ENCODE results near the gene OLFM1. TPM values are rescaled to one million over a fixed set of nuclear protein-coding genes. Genes with fewer than 3 reads are reported as not detected.

Gene OLFM1
- polyA plus RNA-seq, 1 donor (not counting 4 experiments of a cell fraction or from before 2014, with no cell fraction given) = 0.25 TPM

- DNase-seq (ENCODE audit: low read depth, low spot score) = no peak
- dilution Hi-C loops (cut with MboI; ENCODE audit: extremely low pct_ligation_motif_present, low sequenced_read_pairs) = no loop called here
Observed at GRCh38 chr9:135051316-135052038, 36.0 kb upstream of the OLFM1 start.

GRCh38 chr9:135053133-135053532 lies 34.3 kb upstream of the OLFM1 start:
- Histone ChIP-seq H3K36me3 (ENCODE audit: control insufficient read depth in 2 of 2, extremely low read depth in 1 of 2, insufficient read depth in 2 of 2, low read length in 2 of 2) (no peaks in the 10 kb centered on the region), H2AFZ (ENCODE audit: control insufficient read depth, low read length) (no peak overlapping the region), H4K20me1 (ENCODE audit: control insufficient read depth, extremely low read depth, insufficient read depth, low read length) (no peaks in the 10 kb centered on the region), H3K27me3 (ENCODE audit: control insufficient read depth, extremely low read depth, insufficient read depth, low read length) (no peaks in the 10 kb centered on the region), H3K9me1 (ENCODE audit: control insufficient read depth, extremely low read depth, insufficient read depth, low read length) (no peaks in the 10 kb centered on the region), H3K79me2 (ENCODE audit: control insufficient read depth, insufficient read depth, low read length) (no peaks in the 10 kb centered on the region), H3K4me1 (ENCODE audit: control insufficient read depth, extremely low read depth, insufficient read depth, low read length) (no peaks in the 10 kb centered on the region), H3K9ac (ENCODE audit: control insufficient read depth, extremely low read depth, insufficient read depth, low read length) (no peak overlapping the region), H3K9me3 (ENCODE audit: control insufficient read depth, low read depth, low read length) (peaks cover 3% of the 10 kb centered on the region), H3K4me3 (ENCODE audit: control insufficient read depth in 2 of 3, extremely low read depth in 1 of 3, insufficient read depth in 2 of 3, low read depth in 1 of 3, low read length in 3 of 3) (no peak overlapping the region), H3K4me2 (ENCODE audit: control insufficient read depth, extremely low read depth, insufficient read depth, low read depth, low read length) (no peak overlapping the region), H3K27ac (ENCODE audit: control insufficient read depth, insufficient read depth, low read length) (no peak overlapping the region)
- TF ChIP-seq CTCF (optimal IDR thresholded peaks at IDR 0.05 in 1 of 3, IDR thresholded peaks at IDR 0.05 in 1 of 3, conservative IDR thresholded peaks at IDR 0.05 in 1 of 3; ENCODE audit: extremely low read depth in 1 of 3, insufficient read depth in 2 of 3, low read length in 3 of 3) = no peak
- no peak for TF ChIP-seq EZH2 (IDR thresholded peaks at IDR 0.05; ENCODE audit: low read length)
- dilution Hi-C loops (cut with MboI; ENCODE audit: extremely low pct_ligation_motif_present, low sequenced_read_pairs) = no loop called here
- FAIRE-seq (no peak), DNase-seq (ENCODE audit: low read depth, low spot score) (no peak)

More at GRCh38 chr9:135051316-135052038, 36.0 kb upstream of the OLFM1 start:
- no peak for TF ChIP-seq EZH2 (IDR thresholded peaks at IDR 0.05; ENCODE audit: low read length)
- no peak for TF ChIP-seq CTCF (optimal IDR thresholded peaks at IDR 0.05 in 1 of 3, IDR thresholded peaks at IDR 0.05 in 1 of 3, conservative IDR thresholded peaks at IDR 0.05 in 1 of 3; ENCODE audit: extremely low read depth in 1 of 3, insufficient read depth in 2 of 3, low read length in 3 of 3)
- no peaks in the 10 kb centered on the region for H3K36me3 ChIP-seq (ENCODE audit: control insufficient read depth in 2 of 2, extremely low read depth in 1 of 2, insufficient read depth in 2 of 2, low read length in 2 of 2)
- H3K9me1 ChIP-seq (ENCODE audit: control insufficient read depth, extremely low read depth, insufficient read depth, low read length) = no peaks in the 10 kb centered on the region
- FAIRE-seq = no peak
- H3K9ac ChIP-seq (ENCODE audit: control insufficient read depth, extremely low read depth, insufficient read depth, low read length) = no peak overlapping the region
- H3K4me3 ChIP-seq (ENCODE audit: control insufficient read depth in 2 of 3, extremely low read depth in 1 of 3, insufficient read depth in 2 of 3, low read depth in 1 of 3, low read length in 3 of 3) = no peak overlapping the region
- no peak overlapping the region for H3K27ac ChIP-seq (ENCODE audit: control insufficient read depth, insufficient read depth, low read length)
- no peak overlapping the region for H2AFZ ChIP-seq (ENCODE audit: control insufficient read depth, low read length)
- H3K79me2 ChIP-seq (ENCODE audit: control insufficient read depth, insufficient read depth, low read length) = no peaks in the 10 kb centered on the region
- H3K4me2 ChIP-seq (ENCODE audit: control insufficient read depth, extremely low read depth, insufficient read depth, low read depth, low read length) = no peak overlapping the region
- no peaks in the 10 kb centered on the region for H4K20me1 ChIP-seq (ENCODE audit: control insufficient read depth, extremely low read depth, insufficient read depth, low read length)
- peaks cover 3% of the 10 kb centered on the region for H3K9me3 ChIP-seq (ENCODE audit: control insufficient read depth, low read depth, low read length)
- H3K4me1 ChIP-seq (ENCODE audit: control insufficient read depth, extremely low read depth, insufficient read depth, low read length) = no peaks in the 10 kb centered on the region
- H3K27me3 ChIP-seq (ENCODE audit: control insufficient read depth, extremely low read depth, insufficient read depth, low read length) = no peaks in the 10 kb centered on the region

All from keratinocyte (primary cell).